Tibial nerve (tissue), 4 donors: Measurements from ENCODE around the gene WSB2. TPM values are rescaled to one million over a fixed set of nuclear protein-coding genes. Genes with fewer than 3 reads are reported as not detected.

Experiments
- DNase-seq, 2 donors: peaks; one replicate each; pipeline ENCODE4 v3.0.0-alpha.2; 2019; ENCODE audit warnings: low spot score in 2 of 2
- H3K27ac ChIP-seq, 4 donors: fragments of 200-600 bp; sonication (generic) in 3 of 4; one replicate each; pipeline ENCODE4 v1.5.1; 2017 to 2019; ENCODE audit warnings: mild to moderate bottlenecking in 1 of 4
- H3K27me3 ChIP-seq, 2 donors: fragments of 200-600 bp; sonication (generic) in 1 of 2; one replicate each; pipeline versions ENCODE4 v1.5.1 to v1.6.0; 2017 to 2019
- H3K36me3 ChIP-seq, 3 donors: fragments of 200-600 bp; sonication (generic); one replicate each; pipeline ENCODE4 v1.5.1; 2018 to 2019
- H3K4me1 ChIP-seq, 4 donors: fragments of 200-600 bp; sonication (generic) in 3 of 4; one replicate each; pipeline ENCODE4 v1.5.1; 2017 to 2019
- H3K4me3 ChIP-seq, 4 donors: fragments of 200-600 bp; sonication (generic) in 3 of 4; one replicate each; pipeline ENCODE4 v1.5.1; 2017 to 2019; ENCODE audit warnings: mild to moderate bottlenecking in 1 of 4, moderate library complexity in 1 of 4
- H3K9me3 ChIP-seq, 4 donors: fragments of 200-600 bp; sonication (generic) in 3 of 4; one replicate each; pipeline ENCODE4 v1.5.1; 2017 to 2019
- CTCF ChIP-seq, 5 experiments: fragments of 200-600 bp in 3 of 5; fragments of 450-650 bp in 2 of 5; sonication (generic) in 3 of 5; IDR thresholded peaks; one replicate each; pipeline ENCODE4 v1.5.1; 2016 to 2019; ENCODE audit warnings: antibody characterized with exemption in 5 of 5, mild to moderate bottlenecking in 3 of 5, moderate library complexity in 2 of 5
- EP300 ChIP-seq, 2 donors: sonication (generic); formaldehyde crosslinking; IDR thresholded peaks; one replicate each; pipeline ENCODE4 v1.6.1; 2017; ENCODE audit warnings: antibody characterized with exemption in 2 of 2, mild to moderate bottlenecking in 1 of 2
- POLR2A ChIP-seq, 2 donors: fragments of 450-650 bp; IDR thresholded peaks; one replicate each; pipeline ENCODE4 v1.6.1; 2017; ENCODE audit warnings: antibody characterized with exemption in 2 of 2, mild to moderate bottlenecking in 2 of 2, moderate library complexity in 2 of 2
- WGBS, 2 donors: methylation state at CpG; one replicate each; pipeline ENCODE4 v1.1.5; 2018; 5-methylcytosine and 5-hydroxymethylcytosine counted together
- total RNA-seq, 4 donors: library from RNA; depleted of rRNA; stranded (reverse); fragments of >200 nt; gene quantifications; one replicate each; pipeline ENCODE4 v1.1.0, GENCODE V29; 2016

Gene WSB2
- total RNA-seq, 4 donors from 2014 or later = 39.8 to 66.9 (median 48.0) TPM

GRCh38 chr12:118063576-118064391 is 2.8 kb upstream of the WSB2 start:
- TF ChIP-seq CTCF (IDR thresholded peaks at IDR 0.05) (no peak), EP300 (IDR thresholded peaks at IDR 0.05) (no peak), POLR2A (IDR thresholded peaks at IDR 0.05) (no peak)
- Histone ChIP-seq H3K9me3 (no peaks in the 10 kb centered on the region), H3K27me3 (no peaks in the 10 kb centered on the region), H3K36me3 (peaks cover 0 to 4% (median 3%) of the 10 kb centered on the region in 3 donors), H3K4me3 (no peak overlapping the region), H3K27ac (no peak overlapping the region), H3K4me1 (peaks cover 0 to 38% (median 13%) of the 10 kb centered on the region in 4 donors)
- 73 to 74% methylated on average over 4 of the region's 4 CpGs for WGBS, 2 donors
- no peak for DNase-seq

DNA sequence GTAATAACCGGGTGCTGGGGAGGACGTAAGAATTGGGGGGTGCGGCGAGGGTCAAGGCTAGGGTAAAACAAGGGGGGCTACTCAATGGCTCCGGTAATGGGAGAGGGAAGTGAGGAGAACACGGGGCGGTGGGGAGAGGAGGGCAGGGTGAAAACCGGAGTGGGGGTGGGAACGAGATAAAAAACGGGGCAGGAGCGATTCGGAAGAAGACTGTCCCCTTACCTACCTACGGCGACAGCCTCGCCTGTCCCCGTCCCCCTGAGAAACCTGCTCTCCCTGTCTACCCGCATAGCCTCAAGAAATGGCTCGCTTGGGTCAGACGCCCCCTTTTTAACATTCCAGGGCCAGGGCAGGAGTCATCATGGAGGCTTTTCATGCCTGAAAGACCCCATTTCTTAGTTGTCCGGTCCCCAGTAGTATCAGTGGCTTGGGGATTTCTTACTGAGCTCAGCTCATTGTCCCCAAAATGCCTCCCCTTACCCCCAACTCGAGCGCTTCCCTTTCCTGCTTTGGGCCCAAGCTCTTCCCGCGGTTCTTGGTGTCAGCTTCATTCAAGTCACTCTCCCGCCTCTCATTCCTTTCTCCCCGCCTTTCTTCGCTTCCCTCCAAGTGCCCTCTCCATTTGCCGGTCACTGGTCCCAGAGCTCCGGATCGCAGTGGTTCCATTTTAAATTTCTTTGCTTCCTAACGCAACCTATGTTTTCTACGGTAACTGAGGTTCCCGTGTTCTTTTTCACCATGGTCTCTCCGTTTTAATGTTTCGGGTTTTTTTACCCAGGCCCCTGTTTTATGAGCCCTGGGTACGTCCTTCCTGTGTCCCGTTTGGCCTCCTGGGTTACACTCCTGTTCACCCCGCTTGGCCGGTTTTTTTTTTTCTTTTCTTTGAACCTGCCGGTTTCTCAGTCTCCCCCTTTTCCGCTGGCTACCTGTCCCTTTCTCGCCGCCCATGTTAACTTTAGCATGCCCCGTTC is 1.2 kb upstream of the WSB2 start:
- no peaks in the 10 kb centered on the region for H3K27me3 ChIP-seq
- peak in 1 of 2 donors; percentile 32 for DNase-seq
- 2 to 4% methylated on average over 44 of the region's 44 CpGs for WGBS, 2 donors
- peaks cover 0 to 4% (median 3%) of the 10 kb centered on the region in 3 donors for H3K36me3 ChIP-seq
- TF ChIP-seq POLR2A (IDR thresholded peaks at IDR 0.05) (peak in 1 of 2 donors; percentile 25), CTCF (IDR thresholded peaks at IDR 0.05) (no peak), EP300 (IDR thresholded peaks at IDR 0.05) (no peak)
- peak overlapping the region; percentile 73 to 90 (median 84) for H3K4me3 ChIP-seq
- H3K27ac ChIP-seq = peak overlapping the region; percentile 92 to 99 (median 96)
- H3K4me1 ChIP-seq = peaks cover 0 to 49% (median 13%) of the 10 kb centered on the region in 4 donors
- no peaks in the 10 kb centered on the region for H3K9me3 ChIP-seq

DNA sequence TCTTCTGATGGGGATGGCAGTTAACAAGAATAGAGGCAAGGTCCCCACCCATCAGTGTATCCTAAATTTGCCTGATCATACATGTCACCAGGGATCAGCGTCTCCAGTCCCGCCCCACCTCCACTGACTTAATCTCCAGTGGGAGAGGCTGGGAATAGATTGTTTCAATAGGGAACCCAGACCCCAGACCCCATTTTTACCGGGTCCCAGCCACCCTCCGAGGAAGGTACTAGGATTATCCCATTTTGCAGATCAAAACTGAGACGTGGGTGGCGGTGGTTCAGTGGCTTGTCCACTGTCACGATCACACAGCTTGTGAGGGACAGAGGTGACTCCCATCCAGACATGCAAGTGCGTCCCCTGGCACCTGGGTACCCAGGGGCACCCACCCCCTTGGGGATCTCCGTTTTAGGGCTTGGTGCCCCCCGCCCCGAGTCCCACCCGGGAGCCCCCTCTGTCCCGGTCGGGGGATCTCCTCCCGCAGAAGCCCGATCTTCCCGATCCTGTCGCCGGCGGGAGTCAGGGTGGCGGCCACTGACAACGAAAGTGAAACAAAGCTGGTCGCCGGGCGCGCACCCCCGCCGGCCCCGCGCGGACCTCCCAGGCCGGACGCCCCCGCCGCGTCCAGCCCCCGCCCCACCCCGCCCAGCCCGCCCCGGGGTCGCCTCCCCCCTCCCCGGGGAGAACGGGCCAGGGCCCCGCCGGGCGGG is 523 bp downstream of the WSB2 start:
- H3K4me1 ChIP-seq = peaks cover 0 to 65% (median 13%) of the 10 kb centered on the region in 4 donors
- 1 to 2% methylated on average over 9 to 22 of the region's 46 CpGs for WGBS, 2 donors
- no peaks in the 10 kb centered on the region for H3K27me3 ChIP-seq
- peaks cover 0 to 3% (median 0%) of the 10 kb centered on the region in 3 donors for H3K36me3 ChIP-seq
- no peaks in the 10 kb centered on the region for H3K9me3 ChIP-seq
- H3K4me3 ChIP-seq = peak overlapping the region; percentile 73 to 90 (median 84)
- DNase-seq = peak in 1 of 2 donors; percentile 29
- H3K27ac ChIP-seq = peak overlapping the region; percentile 92 to 99 (median 96)
- no peak for TF ChIP-seq POLR2A (IDR thresholded peaks at IDR 0.05)
- no peak for TF ChIP-seq EP300 (IDR thresholded peaks at IDR 0.05)
- TF ChIP-seq CTCF (IDR thresholded peaks at IDR 0.05) = no peak

DNA sequence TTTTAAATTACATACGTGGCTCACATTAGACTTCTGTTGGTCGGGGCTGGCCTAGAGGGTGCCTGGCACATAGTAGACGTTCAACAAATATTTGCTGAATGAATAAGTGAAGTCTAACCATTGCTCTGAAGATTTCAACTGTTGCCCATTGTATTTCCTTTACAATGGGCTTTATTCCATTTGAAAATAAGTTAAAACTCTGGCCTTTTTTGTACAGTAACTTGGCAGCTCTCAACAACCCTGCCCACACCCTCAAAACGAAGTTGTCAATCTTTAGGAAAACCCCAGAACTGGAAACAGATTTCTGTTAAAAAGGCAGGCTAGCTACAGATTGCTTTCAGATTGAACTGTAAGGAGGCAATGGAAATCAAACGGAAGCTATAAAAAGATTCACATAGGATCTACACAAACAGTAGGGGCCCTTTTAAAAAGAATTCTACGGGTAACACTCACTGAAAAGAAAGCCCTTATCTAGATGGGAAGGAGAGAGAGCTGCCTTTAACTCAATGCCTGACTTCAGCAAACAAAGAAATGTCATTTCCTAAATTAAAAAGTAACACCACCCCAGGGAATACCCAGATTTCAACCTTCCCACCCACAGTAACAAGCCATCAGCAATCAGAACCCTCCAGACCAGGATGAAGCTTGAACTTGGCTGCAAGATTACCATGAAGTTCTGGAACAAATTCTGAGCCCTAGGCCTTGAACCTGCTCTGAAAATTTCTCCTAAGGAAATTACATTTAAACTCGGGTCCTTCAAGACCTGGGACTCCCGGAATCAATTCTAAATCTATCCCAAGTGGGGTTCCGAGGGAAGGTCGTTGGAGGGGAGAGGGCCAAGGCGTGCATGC is 1.4 kb downstream of the WSB2 start:
- no peak for TF ChIP-seq EP300 (IDR thresholded peaks at IDR 0.05)
- TF ChIP-seq POLR2A (IDR thresholded peaks at IDR 0.05) = no peak
- TF ChIP-seq CTCF (IDR thresholded peaks at IDR 0.05) = no peak
- DNase-seq = no peak
- H3K27me3 ChIP-seq = no peaks in the 10 kb centered on the region
- H3K9me3 ChIP-seq = no peaks in the 10 kb centered on the region
- H3K36me3 ChIP-seq = peaks cover 0 to 3% (median 0%) of the 10 kb centered on the region in 3 donors
- peaks cover 0 to 67% (median 11%) of the 10 kb centered on the region in 4 donors for H3K4me1 ChIP-seq
- 12% methylated on average over 11 of the region's 11 CpGs for WGBS, 2 donors
- peak overlapping the region; percentile 92 to 99 (median 96) for H3K27ac ChIP-seq
- H3K4me3 ChIP-seq = peak overlapping the region; percentile 73 to 90 (median 84)
